GM21576 (cell line): Measurements from ENCODE around the gene FUNDC2.
"Not testable (repeated sequence)": the region's sequence is repeated elsewhere in the genome, so short reads cannot be mapped to it uniquely, and the experiment has no call there.

Source experiments
- ATAC-seq: cut with Tn5 transposase; IDR thresholded peaks from one replicate; pipeline ENCODE4 v1.9.1; 2021; ENCODE audit warnings: mild to moderate bottlenecking, moderate library complexity; ENCODE audit not compliant: unreplicated experiment

The FUNDC2 gene

GRCh38 chrX:155026727-155027508 is at the start of gene FUNDC2:
Gene FUNDC2, plus strand, starts transcription at chrX:155026844. Its CDS starts 95 bp downstream, at chrX:155026939.
- peak; percentile 84 for ATAC-seq

GRCh38 chrX:154979629-154980028 is 47.0 kb upstream of the FUNDC2 start:
- ATAC-seq = no peak

GRCh38 chrX:154980330-154981115 is 46.1 kb upstream of the FUNDC2 start:
- peak; percentile 99 for ATAC-seq

GRCh38 chrX:154981116-154981411 is 45.6 kb upstream of the FUNDC2 start:
- ATAC-seq = peak; percentile 26

- ATAC-seq = no peak
Observed at GRCh38 chrX:154986826-154987575, 39.6 kb upstream of the FUNDC2 start.

GRCh38 chrX:154987940-154988339 is 38.7 kb upstream of the FUNDC2 start:
- no peak for ATAC-seq

GRCh38 chrX:154988719-154989118 is 37.9 kb upstream of the FUNDC2 start:
- no peak for ATAC-seq

- peak; percentile 67 for ATAC-seq
Observed at GRCh38 chrX:154990496-154990895, 36.1 kb upstream of the FUNDC2 start.

- ATAC-seq = peak; percentile 35
Observed at GRCh38 chrX:154991039-154991438, 35.6 kb upstream of the FUNDC2 start.

GRCh38 chrX:154991476-154991875 is 35.2 kb upstream of the FUNDC2 start:
- no peak for ATAC-seq

GRCh38 chrX:154998204-154998880 is 28.3 kb upstream of the FUNDC2 start:
- no peak for ATAC-seq

- no peak for ATAC-seq
Observed at GRCh38 chrX:155000841-155001240, 25.8 kb upstream of the FUNDC2 start.

- no peak for ATAC-seq
Observed at GRCh38 chrX:155001873-155002272, 24.8 kb upstream of the FUNDC2 start.

- no peak for ATAC-seq
Observed at GRCh38 chrX:155005190-155005589, 21.5 kb upstream of the FUNDC2 start.

- not testable (repeated sequence) for ATAC-seq
Observed at GRCh38 chrX:155006379-155006778, 20.3 kb upstream of the FUNDC2 start.

- not testable (repeated sequence) for ATAC-seq
Observed at GRCh38 chrX:155006913-155007671, 19.6 kb upstream of the FUNDC2 start.

- not testable (repeated sequence) for ATAC-seq
Observed at GRCh38 chrX:155008578-155008977, 18.1 kb upstream of the FUNDC2 start.

GRCh38 chrX:155009994-155010472 is 16.6 kb upstream of the FUNDC2 start:
- no peak for ATAC-seq

GRCh38 chrX:155020591-155020990 is 6.1 kb upstream of the FUNDC2 start:
- ATAC-seq = no peak

GRCh38 chrX:155022585-155022984 is 4.1 kb upstream of the FUNDC2 start, which contains the start of gene F8:
Gene F8, minus strand, starts transcription at chrX:155022723. Its CDS starts 171 bp downstream, at chrX:155022552.
- no peak for ATAC-seq
